AG04449 (cell line): ENCODE results near the gene BRME1.

Experiments used
- CTCF ChIA-PET: fragments of 350-600 bp; formaldehyde crosslinking; extraction: SDS; loops from one replicate; lab custom pipeline; 2021; ENCODE audit warnings: antibody characterized with exemption; lab: Yijun Ruan, JAX
- POLR2A ChIA-PET: fragments of 400-600, 350-600 bp; formaldehyde crosslinking; extraction: SDS; loops from one replicate; lab custom pipeline; 2020; ENCODE audit warnings: antibody characterized with exemption, inconsistent platforms; lab: Yijun Ruan, JAX
- DNase-seq: peaks from one replicate; pipeline ENCODE4 v3.0.0-alpha.2; 2010; ENCODE audit warnings: low read depth, low spot score
- H3K4me3 ChIP-seq: 2 replicates; pipeline ENCODE4 v1.5.1; 2011; ENCODE audit warnings: low read depth, mild to moderate bottlenecking, control low read depth, low read length
- CTCF ChIP-seq: IDR thresholded peaks from one replicate; pipeline ENCODE4 v1.5.1; 2011; ENCODE audit warnings: mild to moderate bottlenecking, moderate library complexity, low read length, control low read depth, inconsistent platforms; ENCODE audit not compliant: insufficient read depth; ENCODE audit errors: missing control alignments

The BRME1 gene

DNA sequence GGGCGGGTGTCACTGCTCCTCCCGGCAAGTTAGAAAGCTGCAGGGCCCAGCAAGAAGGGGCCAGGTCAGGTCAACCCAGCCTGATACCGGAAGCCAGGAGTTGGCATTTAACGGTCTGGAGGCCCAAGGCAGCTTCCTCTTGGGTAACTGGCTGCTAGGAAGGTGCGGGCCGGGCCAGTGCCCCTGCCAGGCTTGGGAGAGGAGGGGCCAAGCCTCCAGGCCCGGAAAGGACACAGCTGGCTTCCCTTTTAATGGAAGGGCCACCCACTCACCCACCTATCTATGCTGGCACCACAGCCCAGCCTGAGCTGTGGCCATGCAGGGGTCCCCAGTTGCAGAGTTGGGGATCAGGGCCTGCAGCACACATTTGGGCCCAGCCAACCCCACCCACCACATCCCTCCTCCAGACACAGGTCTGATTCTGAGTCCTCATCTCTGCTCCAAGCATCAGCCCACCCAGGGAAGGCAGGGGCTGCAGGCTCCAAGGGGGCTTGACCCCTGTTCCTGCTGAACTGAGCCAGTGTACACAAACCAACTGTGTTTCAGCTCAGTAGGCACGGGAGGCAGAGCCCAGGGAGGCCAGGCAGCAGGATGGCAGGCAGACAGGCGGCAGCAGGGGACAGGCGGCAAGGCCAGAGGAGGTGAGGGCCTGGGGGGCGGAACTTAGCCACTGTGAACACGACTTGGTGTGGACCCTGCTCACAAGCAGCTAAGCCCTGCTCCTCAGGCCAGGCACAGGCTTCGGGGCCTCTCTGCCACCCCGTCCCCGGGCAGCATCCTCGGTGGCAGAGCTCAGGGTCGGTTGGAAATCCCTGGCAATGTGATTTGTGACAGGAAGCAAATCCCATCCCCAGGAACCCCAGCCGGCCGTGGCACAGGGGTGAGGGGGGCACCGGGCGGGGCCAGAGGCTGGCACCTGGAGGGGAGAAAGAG lies 69.9 kb downstream of the BRME1 start:
- POLR2A ChIA-PET = interaction anchor here (0.9 to 9.0 kb wide), 10 partner anchors 9 to 62 kb away, joined by 3 to 149 read pairs (median 6); partner anchors contain the start of genes C19orf53 and ZSWIM4
- no peak for TF ChIP-seq CTCF
- no peak overlapping the region for H3K4me3 ChIP-seq
- CTCF ChIA-PET = interaction anchor here (0.7 to 7.0 kb wide), 10 partner anchors 9 to 114 kb away, joined by 3 to 61 read pairs (median 6); no protein-coding TSS in a partner anchor
- no peak for DNase-seq

DNA sequence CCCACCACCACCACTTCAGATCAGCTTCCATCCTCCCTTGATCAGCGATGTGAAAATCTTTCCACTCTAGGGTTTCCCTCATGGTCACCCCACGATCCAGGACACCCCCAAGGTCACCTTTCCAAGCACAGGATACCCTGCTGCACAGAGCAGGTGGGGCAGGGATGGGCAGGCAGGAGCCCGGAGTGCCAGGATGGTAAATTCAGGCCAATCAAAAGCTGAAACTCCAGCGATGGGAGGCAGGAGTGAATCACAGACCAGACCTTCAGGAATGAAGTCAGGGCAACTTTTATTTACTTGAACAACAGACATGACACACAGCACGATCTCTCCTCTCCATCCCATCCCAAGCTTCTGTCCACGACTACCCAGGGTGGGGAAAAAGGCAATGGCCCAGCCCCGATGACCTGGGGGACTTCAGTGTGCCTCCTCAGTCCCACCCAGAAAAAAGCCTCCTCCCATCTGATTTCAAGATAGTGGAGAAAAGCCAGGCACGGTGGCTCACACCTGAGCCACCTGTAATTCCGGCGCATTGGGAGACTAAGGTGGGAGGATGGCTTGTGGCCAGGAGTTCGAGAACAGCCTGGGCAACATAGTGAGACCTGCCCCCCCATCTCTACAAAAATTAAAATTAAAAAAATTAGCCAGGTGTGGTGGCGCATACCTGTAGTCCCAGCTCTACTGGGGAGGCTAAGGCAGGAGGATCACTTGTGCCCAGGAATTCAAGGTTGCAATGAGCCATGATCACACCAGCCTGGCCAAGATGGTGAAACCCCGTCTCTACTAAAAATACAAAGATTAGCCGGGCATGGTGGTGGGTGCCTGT lies 71.5 kb downstream of the BRME1 start:
- no peak for TF ChIP-seq CTCF
- DNase-seq = no peak

DNA sequence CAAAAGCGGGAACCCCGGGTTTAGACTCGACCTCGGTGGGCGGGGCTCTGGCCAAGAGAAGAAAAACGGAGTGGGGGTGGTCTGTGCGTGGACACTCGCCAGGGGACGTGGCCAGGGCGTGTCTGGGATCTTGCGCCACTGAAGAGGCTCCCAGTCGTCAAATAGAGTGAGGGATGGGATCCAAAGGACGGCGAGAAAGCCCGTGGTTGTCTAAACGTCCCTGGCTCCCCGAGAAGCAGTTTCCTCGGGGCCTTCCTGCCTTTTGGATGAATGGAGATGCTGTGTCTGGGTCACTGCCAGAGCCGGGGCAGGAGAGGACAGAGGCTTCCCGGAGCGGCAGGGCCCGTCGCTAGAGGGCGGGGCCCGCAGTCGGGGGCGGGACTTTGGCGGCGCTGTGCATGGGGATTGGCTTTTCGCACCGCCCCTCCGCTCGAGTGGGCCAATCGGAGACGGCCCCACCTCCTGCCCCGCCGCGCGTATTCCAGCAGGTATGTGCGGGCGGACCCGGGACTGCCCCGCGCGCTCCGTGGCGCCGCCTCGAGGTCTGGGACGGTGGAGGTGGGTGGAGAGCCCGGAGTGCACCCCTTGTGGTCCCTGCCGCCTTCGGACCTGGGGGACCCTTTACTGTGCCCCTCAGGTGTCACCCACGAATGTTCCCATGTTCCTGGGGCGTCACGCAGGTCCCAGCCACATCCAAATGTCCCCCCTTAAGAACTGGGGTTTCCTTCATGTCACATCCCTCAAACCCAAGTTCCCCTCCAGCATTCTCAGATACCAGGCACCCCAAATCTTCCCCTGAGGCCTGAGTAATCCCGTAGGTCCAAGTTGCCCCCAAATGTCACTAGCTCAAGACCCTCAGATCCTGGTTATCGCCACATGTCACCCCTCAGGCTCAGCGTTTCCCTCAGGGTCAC lies 72.3 kb downstream of the BRME1 start:
- DNase-seq = no peak
- CTCF ChIA-PET = interaction anchor here (1.0 to 7.0 kb wide), 7 partner anchors 13 to 60 kb away, joined by 3 to 61 read pairs (median 6); partner anchors contain the start of gene C19orf53

More for the DNA sequence above, 71.5 kb downstream of the BRME1 start:
- ChIA-PET CTCF (interaction anchor here (1.0 to 7.0 kb wide), 6 partner anchors 12 to 61 kb away, joined by 3 to 61 read pairs (median 6); partner anchors contain the start of gene C19orf53), POLR2A (interaction anchor here (0.9 to 9.0 kb wide), 3 partner anchors 13 to 28 kb away, joined by 4 to 149 read pairs (median 37); no protein-coding TSS in a partner anchor)
- no peak overlapping the region; the same call in 1 of the 2 replicates for H3K4me3 ChIP-seq

More for the DNA sequence above, 72.3 kb downstream of the BRME1 start:
- no peak overlapping the region; the same call in 1 of the 2 replicates for H3K4me3 ChIP-seq
- TF ChIP-seq CTCF = peak; percentile 46
- POLR2A ChIA-PET = interaction anchor here (0.7 to 9.0 kb wide), 6 partner anchors 14 to 39 kb away, joined by 3 to 149 read pairs (median 7); partner anchors contain the start of gene ZSWIM4
